Measurements from ENCODE around the gene MYO15A.

The MYO15A gene

DNA sequence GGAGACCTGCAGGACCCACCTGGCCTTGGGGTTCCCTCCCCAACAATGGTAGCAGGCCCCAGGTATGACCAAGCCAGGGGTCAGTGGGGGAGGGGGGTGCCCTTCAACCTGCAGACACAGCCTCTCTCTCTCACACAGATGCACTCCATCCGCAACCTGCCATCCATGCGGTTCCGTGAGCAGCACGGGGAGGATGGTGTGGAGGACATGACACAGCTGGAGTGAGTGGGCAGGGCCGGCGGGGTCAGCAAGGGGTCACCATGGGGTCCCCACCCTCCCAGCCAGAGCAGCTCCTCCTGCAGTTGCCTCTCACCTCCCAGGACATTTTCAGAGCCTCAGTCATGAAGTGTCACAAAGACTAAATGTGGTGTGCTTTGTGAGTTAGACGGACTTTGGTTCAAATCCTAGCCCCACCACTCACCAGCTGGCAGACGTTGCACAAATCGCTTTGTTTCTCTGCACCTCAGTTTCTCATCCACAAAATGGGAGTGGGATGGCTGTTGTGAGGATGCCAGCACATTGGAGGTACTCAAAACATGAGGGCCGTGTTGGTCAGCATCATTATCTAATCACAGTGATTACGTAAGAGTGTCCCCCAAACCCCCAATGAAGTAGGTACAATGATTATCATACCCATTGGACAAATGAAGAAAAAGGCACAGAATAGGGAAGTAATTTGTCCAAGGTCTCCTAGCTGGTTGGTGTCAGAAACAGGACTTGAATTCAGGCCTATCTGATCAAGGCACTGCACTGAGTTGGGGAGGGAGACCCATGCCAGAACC is 16.0 kb downstream of the MYO15A start:
- no peak for DNase-seq (ENCODE audit: low read depth, low spot score)

DNA sequence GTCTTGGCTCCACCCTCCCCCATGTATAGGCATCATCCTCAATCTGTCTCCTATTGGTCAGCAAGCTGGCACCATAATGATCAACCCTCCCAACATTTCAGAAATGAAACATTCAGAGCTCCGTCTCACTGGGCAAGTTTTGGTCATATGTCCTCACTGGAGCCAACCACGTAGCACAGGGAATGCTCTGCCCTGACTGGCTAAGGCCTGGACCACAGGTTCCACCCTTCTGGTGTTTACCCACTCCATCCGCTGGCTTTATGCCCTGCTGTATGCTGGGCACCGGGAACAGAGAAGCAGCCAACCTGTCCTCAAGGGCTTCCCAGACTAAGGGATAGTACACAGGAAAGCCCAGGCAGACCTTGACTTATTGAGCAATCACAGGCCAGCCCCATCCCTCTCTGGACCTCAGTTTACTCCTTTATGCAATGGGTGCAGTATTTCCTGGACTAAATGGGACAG is 20.5 kb downstream of the MYO15A start:
- DNase-seq (ENCODE audit: low read depth, low spot score): no peak

DNA sequence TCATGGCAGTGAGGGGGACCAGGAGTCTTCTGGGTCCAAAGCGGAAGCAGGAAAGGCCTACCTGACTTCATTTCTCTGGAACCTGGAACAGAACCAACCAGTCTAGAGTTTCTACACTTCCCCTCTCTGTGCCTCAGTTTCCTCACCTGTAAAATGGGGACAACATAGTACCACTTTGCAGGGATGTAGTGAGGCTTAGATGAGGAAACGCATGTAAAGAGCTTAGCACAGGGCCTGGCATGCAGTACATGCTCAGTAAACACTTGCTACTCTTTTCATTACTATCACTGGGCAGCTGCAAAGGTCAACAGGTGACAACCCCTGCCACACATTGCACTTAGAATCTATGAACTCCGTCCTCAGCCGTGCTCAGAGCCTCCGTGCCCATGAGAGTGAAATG is 24.2 kb downstream of the MYO15A start:
- DNase-seq (ENCODE audit: low read depth, low spot score): no peak

DNA sequence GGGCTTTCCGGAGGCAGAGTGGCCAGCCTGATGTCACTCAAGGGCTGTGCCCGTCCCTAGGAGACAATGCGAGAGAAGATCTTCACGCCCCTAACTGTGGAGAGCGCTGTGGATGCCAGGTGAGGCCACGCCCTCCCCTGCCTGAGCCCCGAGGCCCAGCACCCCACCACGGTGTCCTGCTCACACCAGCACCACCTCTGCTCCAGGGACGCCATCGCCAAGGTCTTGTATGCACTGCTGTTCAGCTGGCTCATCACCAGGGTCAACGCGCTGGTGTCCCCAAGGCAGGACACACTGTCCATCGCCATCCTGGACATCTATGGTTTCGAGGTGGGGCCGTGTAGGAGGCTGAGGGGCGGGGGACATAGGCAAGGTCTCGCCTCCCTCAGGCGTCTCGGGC is 27.8 kb downstream of the MYO15A start:
- no peak for DNase-seq (ENCODE audit: low read depth, low spot score)

DNA sequence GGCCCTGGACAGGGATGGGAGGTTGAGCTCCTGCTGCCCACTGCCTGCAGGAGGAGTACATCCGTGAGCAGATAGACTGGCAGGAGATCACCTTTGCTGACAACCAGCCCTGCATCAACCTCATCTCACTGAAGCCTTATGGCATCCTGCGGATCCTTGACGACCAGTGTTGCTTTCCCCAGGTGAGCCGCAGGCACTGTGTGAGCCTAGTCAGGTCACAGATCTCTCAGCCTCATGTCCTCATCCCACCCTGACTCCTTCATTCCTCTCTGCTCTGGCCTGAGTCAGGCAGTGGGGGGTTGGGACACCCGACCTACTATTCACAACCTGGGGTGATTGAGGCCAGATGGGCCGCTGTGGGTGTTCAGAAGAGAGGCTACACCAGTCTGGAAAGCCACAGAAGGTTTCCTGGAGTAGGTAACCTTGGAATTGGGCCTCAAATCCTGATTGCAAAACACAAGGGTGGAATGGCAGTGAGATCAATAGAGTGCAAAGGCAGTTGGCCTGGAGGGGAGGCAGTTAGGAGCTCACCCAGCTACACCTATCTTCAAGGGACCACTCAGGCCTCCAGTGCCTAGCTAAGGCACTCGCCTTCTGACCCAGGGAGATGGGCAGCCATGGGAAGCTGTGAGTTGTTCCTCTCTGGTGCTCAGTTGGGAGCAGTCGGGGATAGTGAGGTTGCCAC is 29.7 kb downstream of the MYO15A start:
- no peak for DNase-seq (ENCODE audit: low read depth, low spot score)

DNA sequence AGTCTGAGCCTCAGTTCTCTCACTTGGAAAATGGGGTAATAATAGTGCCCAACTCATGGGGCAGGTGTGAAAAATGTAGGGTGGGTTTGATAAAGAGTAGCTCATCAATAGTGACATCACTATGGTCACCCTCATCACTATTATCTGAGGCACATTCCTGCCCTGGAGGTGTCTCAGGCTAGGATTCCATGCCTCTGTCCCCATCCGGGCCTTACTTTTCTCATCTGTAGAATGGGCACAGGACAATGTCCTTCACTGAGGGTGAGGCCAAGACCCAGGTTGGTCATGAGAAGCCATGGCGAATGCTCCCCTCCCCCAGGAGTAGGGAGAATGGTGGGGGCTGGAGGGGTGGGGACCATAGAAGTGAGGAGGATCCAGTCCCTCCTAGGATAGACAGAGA is 30.5 kb downstream of the MYO15A start:
- DNase-seq (ENCODE audit: low read depth, low spot score): no peak

GRCh38 chr17:18139498-18139897 is 30.9 kb downstream of the MYO15A start:
- no peak for DNase-seq (ENCODE audit: low read depth, low spot score)

- no peak for DNase-seq (ENCODE audit: low read depth, low spot score)
These were observed 31.4 kb downstream of the MYO15A start for GRCh38 chr17:18139949-18140348.

DNA sequence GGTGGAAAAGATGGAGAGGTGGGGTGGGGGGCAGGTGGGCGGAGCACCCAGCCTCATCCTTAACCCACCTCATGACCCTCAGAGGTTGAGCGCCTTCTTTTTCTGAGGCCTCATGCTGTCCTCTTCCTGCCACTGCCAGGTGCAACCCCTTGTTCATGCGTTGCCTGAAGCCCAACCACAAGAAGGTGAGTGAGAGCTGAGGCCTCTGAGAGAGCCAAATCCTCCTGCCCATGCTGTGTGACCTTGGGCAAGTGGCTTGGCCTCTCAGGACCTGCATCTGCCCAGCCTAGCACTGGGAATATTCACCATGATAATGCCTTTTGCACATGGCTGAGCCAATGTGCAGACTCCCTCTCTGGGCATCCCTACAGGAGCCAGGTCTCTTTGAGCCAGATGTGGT is 32.1 kb downstream of the MYO15A start:
- DNase-seq (ENCODE audit: low read depth, low spot score): no peak

- peak; percentile 23 for DNase-seq (ENCODE audit: low read depth, low spot score)
These were observed 32.8 kb downstream of the MYO15A start for GRCh38 chr17:18141210-18141803.

DNA sequence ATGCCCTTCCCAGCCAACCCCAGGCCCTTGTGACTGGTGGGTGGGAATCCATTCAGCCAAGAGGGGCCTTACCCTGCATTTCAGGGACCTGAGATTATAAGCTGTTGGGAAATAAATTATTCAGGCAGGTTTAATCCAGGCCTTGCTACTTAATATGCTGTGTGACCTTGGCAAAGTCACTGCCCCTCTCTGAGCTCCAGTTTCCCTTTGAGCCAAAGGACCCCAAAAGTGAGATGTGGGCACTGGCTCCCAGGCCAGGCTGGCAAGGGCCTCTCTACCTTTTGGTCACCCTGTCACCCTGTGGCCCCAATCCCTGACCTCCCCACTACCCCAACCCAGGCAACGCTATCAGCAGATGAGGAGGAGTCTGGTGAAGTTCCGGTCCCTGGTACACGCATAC is 33.9 kb downstream of the MYO15A start:
- DNase-seq (ENCODE audit: low read depth, low spot score): no peak

- no peak for DNase-seq (ENCODE audit: low read depth, low spot score)
These were observed 34.7 kb downstream of the MYO15A start for GRCh38 chr17:18143044-18143936.

DNA sequence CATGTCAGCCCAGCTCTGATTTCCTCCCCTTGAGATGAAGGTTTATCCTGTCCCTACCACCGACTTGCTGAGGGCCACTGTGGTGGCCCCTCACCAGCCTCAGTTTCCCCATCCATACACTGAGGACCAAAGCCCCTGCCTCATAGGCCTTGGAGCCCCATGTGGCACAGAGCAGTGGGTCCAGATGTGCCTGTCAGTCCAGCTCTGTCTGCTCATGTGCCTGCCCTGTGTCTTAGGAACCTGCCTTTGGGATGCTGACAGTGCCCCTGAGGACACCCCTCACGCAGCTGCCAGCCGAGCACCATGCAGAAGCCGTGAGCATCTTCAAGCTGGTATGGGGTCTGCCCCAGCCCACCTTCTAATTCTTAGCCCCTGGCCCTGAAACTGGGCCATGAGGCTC is 35.7 kb downstream of the MYO15A start:
- no peak for DNase-seq (ENCODE audit: low read depth, low spot score)

GRCh38 chr17:18144855-18145254 is 36.3 kb downstream of the MYO15A start:
- no peak for DNase-seq (ENCODE audit: low read depth, low spot score)

GRCh38 chr17:18145811-18146210 is 37.3 kb downstream of the MYO15A start:
- no peak for DNase-seq (ENCODE audit: low read depth, low spot score)

GRCh38 chr17:18146259-18146658 is 37.7 kb downstream of the MYO15A start:
- no peak for DNase-seq (ENCODE audit: low read depth, low spot score)

DNA sequence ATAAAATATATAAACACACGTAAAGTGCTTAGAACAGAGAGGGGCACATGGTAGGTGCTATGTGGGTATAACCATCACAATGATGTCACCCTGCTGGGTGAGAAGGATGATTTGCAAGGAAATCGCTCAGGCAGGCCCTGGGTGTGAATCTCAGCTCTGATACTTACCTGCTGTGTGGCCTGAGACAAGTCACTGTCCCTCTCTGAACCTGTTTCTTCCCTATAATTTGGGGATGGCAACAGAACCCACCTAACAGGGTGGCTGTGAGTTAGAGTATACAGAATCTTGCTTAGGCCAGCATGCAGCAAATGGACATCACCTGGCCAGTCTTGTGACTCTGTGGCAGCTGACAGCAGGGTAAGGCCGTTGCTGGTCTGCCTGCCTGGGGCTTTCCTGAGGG is 38.4 kb downstream of the MYO15A start:
- no peak for DNase-seq (ENCODE audit: low read depth, low spot score)

- no peak for DNase-seq (ENCODE audit: low read depth, low spot score)
These were observed 40.0 kb downstream of the MYO15A start for GRCh38 chr17:18148586-18148985.

DNA sequence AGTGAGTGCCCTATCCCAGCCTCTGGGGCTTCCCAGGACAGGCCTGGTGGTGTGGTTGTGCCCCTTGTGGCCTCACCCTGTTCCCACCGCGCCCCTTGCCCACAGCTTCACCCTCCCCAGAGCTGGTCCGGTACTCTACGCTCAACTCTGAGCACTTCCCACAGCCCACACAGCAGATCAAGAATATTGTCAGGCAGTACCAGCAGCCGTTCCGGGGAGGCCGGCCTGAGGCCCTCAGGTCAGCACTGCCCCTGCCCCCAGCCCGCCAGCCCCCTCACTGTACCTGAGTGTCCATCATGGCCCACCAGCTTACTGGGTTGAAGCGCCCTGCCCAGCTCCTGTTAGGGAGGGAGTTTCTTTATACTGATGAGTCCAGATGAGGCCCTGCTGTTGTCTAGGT is 42.7 kb downstream of the MYO15A start:
- DNase-seq (ENCODE audit: low read depth, low spot score): no peak

GRCh38 chr17:18155179-18155578 is 46.6 kb downstream of the MYO15A start:
- DNase-seq (ENCODE audit: low read depth, low spot score): no peak

GRCh38 chr17:18156171-18156975 is 47.8 kb downstream of the MYO15A start:
- DNase-seq (ENCODE audit: low read depth, low spot score): no peak
